ENCODE results near the gene KIF1A.
A peak's percentile ranks its signal among the peaks of the same experiment; 100 is the strongest.
"Not testable (repeated sequence)": the region's sequence is repeated elsewhere in the genome, so short reads cannot be mapped to it uniquely, and the experiment has no call there.

The KIF1A gene

DNA sequence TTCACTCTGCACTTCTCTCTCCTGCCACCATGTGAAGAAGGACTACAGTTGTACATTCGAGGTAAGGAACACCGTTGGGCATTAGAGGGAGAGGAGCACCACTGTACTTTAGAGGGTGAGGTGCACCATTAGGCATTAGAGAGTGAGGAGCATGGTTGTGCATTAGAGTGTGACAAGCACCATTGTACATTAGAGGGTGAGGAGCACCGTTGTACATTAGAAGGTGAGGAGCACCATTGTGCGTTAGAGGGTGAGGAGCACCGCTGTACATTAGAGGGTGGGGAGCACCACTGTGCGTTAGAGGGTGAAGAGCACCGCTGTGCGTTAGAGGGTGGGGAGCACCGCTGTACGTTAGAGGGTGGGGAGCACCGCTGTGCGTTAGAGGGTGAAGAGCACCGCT is 27.8 kb upstream of the KIF1A start:
- no peak for DNase-seq

GRCh38 chr2:240846873-240847595 is 27.0 kb upstream of the KIF1A start:
- no peak for DNase-seq

- DNase-seq, result not testable (repeated sequence)
Measured at GRCh38 chr2:240846309-240846708, 26.3 kb upstream of the KIF1A start.

DNA sequence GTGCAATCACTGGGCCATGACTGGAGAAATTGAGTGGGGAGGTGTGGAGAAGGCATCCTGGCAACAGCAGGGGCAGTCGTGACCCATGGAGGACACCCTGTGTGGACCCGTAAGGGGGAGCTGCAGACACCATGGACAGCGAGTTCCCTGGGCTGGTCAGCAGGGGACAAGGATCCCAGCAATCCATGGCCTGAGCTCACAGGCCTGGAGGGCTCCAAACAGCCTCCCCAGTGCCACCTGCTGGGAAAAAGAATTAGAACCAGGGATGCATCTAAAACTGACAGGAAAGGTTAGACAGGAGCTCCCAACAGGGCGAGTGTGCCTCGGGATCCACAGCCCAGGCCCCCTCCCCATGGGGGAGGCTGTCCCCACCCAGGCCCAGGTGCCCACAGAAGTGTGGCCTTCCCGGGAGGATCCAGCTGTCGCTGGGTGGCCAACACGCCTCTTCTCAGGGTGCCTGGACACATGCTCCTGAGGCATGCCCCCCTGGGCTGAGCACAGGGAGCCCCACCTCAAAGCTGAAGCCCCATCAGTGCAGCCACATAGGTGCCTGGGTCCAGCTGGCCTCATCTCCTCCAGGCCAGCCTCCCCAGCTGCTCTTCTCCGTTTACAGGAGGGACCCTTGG is 20.5 kb upstream of the KIF1A start:
- DNase-seq, result no peak

DNA sequence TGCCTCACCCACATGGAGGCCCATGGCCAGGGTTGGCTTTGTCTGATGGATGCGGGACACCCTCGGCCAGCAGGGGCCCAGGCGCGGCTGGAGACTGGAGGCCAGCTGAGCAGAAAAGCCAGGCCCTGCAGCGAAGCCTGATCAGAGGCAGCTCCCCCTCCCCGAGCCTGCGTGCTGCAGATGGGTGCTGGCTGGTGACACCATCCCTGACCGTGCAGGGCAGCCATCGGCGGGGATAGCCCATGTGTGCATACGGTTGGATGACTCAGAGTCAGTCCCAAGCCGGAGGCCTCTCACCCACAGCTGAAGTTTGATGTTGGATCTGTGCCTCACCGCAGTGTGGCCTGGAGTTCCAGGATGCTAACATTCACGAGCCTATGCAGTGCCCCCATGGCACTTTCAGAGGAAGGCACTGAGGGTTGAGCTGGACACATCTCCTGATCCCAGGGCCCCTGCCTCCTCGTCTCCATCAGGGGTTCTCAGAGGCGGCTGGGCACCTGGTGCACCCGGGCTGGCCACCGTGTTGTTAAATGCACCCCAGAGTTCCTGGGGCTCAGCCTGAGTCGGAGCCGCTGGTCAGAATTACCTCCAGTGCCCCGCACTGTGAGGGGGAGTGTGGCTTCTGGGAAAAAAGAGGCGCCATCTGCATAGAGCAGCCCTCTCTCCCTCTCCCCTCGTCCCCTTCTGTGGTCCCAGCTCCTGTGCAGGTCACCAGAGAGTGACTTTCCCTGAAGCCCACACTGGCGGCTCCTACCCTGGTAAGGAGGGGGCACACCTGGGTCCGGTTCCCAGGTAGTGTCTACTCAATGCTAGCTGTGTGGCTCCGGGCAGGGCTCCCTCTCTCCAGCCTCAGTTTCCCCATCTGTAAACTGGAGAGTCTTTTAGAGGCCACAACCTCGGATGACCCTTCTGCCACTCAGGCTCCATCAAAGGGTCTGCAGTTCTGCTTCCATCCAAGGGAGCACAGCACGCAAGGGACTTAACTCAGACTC is 19.4 kb upstream of the KIF1A start:
- no peak for DNase-seq

- no peak for DNase-seq
Measured at GRCh38 chr2:240837621-240838020, 17.6 kb upstream of the KIF1A start.

GRCh38 chr2:240836781-240837467 is 16.9 kb upstream of the KIF1A start:
- DNase-seq, result no peak

- no peak for DNase-seq
Measured at GRCh38 chr2:240835528-240835927, 15.5 kb upstream of the KIF1A start.

- DNase-seq, result no peak
Measured at GRCh38 chr2:240834377-240834975, 14.5 kb upstream of the KIF1A start.

DNA sequence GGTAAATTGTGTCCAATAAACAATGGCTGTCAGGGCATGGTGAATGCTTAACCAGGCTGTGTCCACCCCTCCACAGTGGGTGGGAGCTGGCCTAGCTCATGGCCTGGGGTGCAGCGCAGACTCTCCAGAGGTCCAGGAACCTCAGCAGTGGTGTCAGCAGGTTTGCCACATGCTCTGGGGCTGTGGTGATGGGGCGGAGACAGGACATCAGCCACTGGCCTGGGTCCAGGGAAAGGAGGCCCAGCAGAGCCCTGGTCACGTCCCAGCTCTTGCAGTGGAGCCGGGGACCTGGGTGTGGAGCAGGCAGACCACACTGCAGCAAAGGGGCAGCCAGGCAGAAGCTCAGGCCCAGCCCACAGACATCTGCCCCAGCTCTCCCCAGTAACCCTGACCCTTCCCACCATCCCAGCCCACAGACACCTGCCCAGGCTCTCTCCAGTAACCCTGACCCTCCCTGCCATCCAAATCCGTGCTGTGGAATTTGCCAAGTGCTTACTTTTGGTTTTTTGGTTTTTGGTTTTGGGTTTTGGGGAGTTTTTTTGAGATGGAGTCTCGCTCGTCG is 13.8 kb upstream of the KIF1A start:
- no peak for DNase-seq

GRCh38 chr2:240832921-240833494 is 13.0 kb upstream of the KIF1A start:
- DNase-seq, result no peak

GRCh38 chr2:240832205-240832727 is 12.2 kb upstream of the KIF1A start:
- DNase-seq, result peak; percentile 98

DNA sequence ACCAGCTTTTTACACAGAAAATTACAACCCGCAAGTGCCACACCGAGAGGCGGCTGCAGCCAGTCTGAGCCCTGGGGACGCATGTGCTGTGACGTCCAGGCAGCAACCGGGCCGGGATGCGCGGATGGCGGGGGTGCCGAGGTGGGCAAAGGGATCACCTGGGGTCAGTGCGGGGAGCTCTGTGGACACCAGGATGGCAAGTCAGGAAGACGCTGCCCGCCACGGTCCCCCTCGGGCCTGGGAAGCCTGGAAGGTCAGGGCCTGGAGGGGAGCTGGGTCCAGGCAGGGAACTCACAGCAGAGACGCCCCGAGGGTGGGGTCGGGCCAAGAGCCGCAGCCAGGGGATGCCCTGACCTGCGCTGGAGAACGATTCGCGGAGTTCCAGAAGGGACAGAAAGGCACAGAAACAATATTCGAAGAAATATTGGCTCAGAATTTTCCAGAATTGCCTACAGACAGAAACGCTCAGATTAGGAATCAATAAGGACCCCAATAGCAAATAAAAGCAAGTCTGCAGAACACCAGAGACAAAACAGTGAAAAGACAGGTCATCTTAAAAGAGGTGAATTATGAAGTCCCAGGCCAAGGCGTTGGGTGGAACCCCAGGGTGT is 11.7 kb upstream of the KIF1A start:
- no peak for DNase-seq

- DNase-seq, result no peak
Measured at GRCh38 chr2:240825476-240825875, 5.5 kb upstream of the KIF1A start.

DNA sequence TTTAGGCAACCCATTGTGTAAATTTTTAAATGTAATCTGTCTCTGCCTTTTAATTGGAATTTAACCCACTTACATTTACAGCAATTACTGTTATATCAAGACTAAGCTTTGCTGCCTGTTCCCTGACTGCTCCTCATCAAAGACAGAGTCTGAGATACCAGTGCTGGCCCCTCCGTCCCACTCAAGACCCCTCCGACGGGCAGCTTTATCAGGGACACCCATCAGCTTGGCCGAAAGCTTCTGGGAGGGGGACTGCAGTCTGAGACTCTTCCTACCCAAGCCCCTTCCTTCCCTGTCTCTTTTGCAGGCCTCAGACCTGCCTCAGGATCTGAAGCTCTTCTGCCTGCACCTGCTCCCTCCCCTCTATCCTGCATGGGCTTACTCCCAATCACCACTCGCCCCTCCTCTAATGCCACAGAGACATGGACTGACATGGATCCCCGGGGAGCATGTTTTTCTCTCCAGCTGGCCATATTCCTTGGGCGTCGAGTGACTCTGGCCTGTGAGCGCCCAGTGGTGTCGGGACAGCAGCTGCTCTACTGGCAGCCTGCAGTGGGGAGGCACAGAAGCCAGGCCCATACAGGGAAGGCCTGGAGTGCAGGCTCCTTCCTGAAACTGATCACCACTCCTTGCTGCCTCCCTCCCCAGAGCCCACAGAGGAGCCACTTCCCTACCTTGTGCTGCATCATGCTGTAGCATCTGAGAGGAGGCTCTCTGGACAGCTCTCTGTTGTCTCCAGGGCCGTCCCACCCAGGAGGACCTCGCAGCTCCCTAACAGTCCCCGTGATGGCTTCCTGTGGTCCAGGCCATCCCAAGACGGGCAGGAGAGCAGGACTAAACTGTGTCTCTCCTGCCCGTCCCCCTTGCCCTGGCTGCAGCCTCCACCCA is 3.7 kb upstream of the KIF1A start:
- no peak for DNase-seq

- DNase-seq, result no peak
Measured at GRCh38 chr2:240822280-240822847, 2.3 kb upstream of the KIF1A start.

GRCh38 chr2:240821429-240821778 is 1.4 kb upstream of the KIF1A start:
- no peak for DNase-seq

GRCh38 chr2:240820607-240821428 is 799 bp upstream of the KIF1A start:
- DNase-seq, result no peak
